Suprapubic skin (tissue), 4 donors: Measurements from ENCODE around the gene MAML2. TPM values are rescaled to one million over a fixed set of nuclear protein-coding genes. Genes with fewer than 3 reads are reported as not detected.
A peak's percentile ranks its signal among the peaks of the same experiment; 100 is the strongest.

Source experiments
- DNase-seq, 2 donors: peaks; one replicate each; pipeline ENCODE4 v3.0.0-alpha.2; 2019; ENCODE audit warnings: low spot score in 2 of 2
- H3K27ac ChIP-seq: fragments of 200-600 bp; sonication (generic); one replicate; pipeline ENCODE4 v1.5.1; 2019
- H3K27me3 ChIP-seq: fragments of 200-600 bp; sonication (generic); one replicate; pipeline ENCODE4 v1.5.1; 2019
- H3K36me3 ChIP-seq: fragments of 200-600 bp; sonication (generic); one replicate; pipeline ENCODE4 v1.5.1; 2019
- H3K4me1 ChIP-seq: fragments of 200-600 bp; sonication (generic); one replicate; pipeline ENCODE4 v1.5.1; 2019
- H3K4me3 ChIP-seq: fragments of 200-600 bp; sonication (generic); one replicate; pipeline ENCODE4 v1.5.1; 2019; ENCODE audit warnings: mild to moderate bottlenecking
- H3K9me3 ChIP-seq: fragments of 200-600 bp; sonication (generic); one replicate; pipeline ENCODE4 v1.5.1; 2019
- EP300 ChIP-seq: sonication (generic); formaldehyde crosslinking; IDR thresholded peaks from one replicate; pipeline ENCODE4 v1.6.1; 2017; ENCODE audit warnings: antibody characterized with exemption
- POLR2A ChIP-seq, 2 donors: fragments of 450-650 bp; IDR thresholded peaks; one replicate each; pipeline ENCODE4 v1.6.1; 2017; ENCODE audit warnings: antibody characterized with exemption in 2 of 2, mild to moderate bottlenecking in 2 of 2, moderate library complexity in 2 of 2
- POLR2AphosphoS5 ChIP-seq, 3 donors: sonication (generic); formaldehyde crosslinking; IDR thresholded peaks; one replicate each; pipeline ENCODE4 v1.6.1; 2017; ENCODE audit warnings: antibody characterized with exemption in 3 of 3
- whole genome bisulfite sequencing: methylation state at CpG from one replicate; pipeline ENCODE4 v1.1.5; 2018; 5-methylcytosine and 5-hydroxymethylcytosine counted together
- total RNA-seq, 4 donors: library from RNA; depleted of rRNA; stranded (reverse); fragments of >200 nt; gene quantifications; one replicate each; pipeline ENCODE4 v1.1.0, GENCODE V29; 2016
- TF ChIP-seq, protein P1 (sequence below), 2 donors: fragments of 200-600 bp in 1 of 2; fragments of 450-650 bp in 1 of 2; sonication (generic) in 1 of 2; IDR thresholded peaks; one replicate each; pipeline ENCODE4 v1.5.1; 2016 to 2019; ENCODE audit warnings: antibody characterized with exemption in 2 of 2, mild to moderate bottlenecking in 1 of 2, moderate library complexity in 1 of 2

Gene MAML2
- total RNA-seq, 4 donors from 2014 or later, result 24.9 to 44.4 (median 30.9) TPM

DNA sequence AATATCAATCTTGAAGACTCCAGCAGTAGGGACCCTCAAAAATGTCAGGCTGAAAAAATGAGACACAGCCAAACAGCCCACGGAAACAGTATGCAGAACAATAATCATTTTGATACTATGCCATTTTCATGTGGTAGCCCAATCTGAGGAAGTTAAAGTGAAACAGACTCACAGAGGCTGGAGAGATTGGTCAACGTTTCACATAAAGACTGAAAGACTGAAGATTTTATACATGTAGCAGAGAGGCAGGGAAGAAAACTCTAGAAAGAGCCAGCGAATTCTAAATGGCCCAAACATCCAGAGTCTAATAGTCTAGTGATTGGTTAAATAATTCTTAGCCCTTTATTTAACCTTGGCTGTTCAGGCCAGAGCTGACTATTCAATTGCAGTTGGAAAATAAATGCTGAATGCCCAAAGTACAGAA, 49.4 kb downstream of the MAML2 start:
- no peak for TF ChIP-seq POLR2AphosphoS5 (IDR thresholded peaks at IDR 0.05)
- TF ChIP-seq, protein P1, sequence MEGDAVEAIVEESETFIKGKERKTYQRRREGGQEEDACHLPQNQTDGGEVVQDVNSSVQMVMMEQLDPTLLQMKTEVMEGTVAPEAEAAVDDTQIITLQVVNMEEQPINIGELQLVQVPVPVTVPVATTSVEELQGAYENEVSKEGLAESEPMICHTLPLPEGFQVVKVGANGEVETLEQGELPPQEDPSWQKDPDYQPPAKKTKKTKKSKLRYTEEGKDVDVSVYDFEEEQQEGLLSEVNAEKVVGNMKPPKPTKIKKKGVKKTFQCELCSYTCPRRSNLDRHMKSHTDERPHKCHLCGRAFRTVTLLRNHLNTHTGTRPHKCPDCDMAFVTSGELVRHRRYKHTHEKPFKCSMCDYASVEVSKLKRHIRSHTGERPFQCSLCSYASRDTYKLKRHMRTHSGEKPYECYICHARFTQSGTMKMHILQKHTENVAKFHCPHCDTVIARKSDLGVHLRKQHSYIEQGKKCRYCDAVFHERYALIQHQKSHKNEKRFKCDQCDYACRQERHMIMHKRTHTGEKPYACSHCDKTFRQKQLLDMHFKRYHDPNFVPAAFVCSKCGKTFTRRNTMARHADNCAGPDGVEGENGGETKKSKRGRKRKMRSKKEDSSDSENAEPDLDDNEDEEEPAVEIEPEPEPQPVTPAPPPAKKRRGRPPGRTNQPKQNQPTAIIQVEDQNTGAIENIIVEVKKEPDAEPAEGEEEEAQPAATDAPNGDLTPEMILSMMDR (IDR thresholded peaks at IDR 0.05), result no peak
- TF ChIP-seq POLR2A (IDR thresholded peaks at IDR 0.05), result no peak
- TF ChIP-seq EP300, result no peak
- peak overlapping the region; percentile 11 for H3K27ac ChIP-seq
- DNase-seq, result no peak
- no peaks in the 10 kb centered on the region for H3K9me3 ChIP-seq
- no peaks in the 10 kb centered on the region for H3K36me3 ChIP-seq
- H3K4me1 ChIP-seq, result peaks cover 26% of the 10 kb centered on the region
- no peaks in the 10 kb centered on the region for H3K27me3 ChIP-seq
- H3K4me3 ChIP-seq, result no peak overlapping the region
- WGBS, result 13% methylated on average over 3 of the region's 3 CpGs

DNA sequence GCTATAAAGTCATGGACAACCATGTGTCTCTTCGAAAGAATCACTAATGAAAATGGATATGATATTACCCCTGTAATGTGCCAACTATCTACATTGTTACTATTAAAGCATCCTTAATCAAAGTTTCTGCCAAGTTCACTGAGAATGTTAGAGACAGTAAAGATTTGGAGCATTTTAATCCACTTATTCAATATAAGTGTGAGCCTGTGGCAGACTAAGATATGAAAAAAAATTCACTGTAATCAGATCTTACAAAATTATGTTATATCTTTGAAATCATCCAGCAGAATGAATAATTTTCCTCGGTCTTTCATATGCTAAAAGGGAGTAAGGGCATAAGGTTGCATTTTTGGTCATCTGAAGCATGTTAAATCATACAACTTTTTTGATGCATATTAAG, 49.9 kb downstream of the MAML2 start:
- H3K4me1 ChIP-seq, result peaks cover 26% of the 10 kb centered on the region
- no peaks in the 10 kb centered on the region for H3K36me3 ChIP-seq
- no peak for TF ChIP-seq POLR2AphosphoS5 (IDR thresholded peaks at IDR 0.05)
- TF ChIP-seq, protein P1 (IDR thresholded peaks at IDR 0.05), result no peak
- TF ChIP-seq POLR2A (IDR thresholded peaks at IDR 0.05), result no peak
- TF ChIP-seq EP300, result no peak
- no peaks in the 10 kb centered on the region for H3K27me3 ChIP-seq
- H3K27ac ChIP-seq, result peak overlapping the region; percentile 11
- 57% methylated on average over 2 of the region's 2 CpGs for WGBS
- no peak overlapping the region for H3K4me3 ChIP-seq
- H3K9me3 ChIP-seq, result no peaks in the 10 kb centered on the region
- no peak for DNase-seq

- TF ChIP-seq, protein P1 (IDR thresholded peaks at IDR 0.05), result no peak
- TF ChIP-seq EP300 (no peak), POLR2AphosphoS5 (IDR thresholded peaks at IDR 0.05) (no peak), POLR2A (IDR thresholded peaks at IDR 0.05) (no peak)
Measured at GRCh38 chr11:96292291-96293010, 50.5 kb downstream of the MAML2 start.

GRCh38 chr11:96290631-96291030, 52.4 kb downstream of the MAML2 start:
- Histone ChIP-seq H3K36me3 (no peaks in the 10 kb centered on the region), H3K4me3 (no peak overlapping the region), H3K4me1 (peaks cover 26% of the 10 kb centered on the region), H3K27me3 (no peaks in the 10 kb centered on the region), H3K27ac (no peak overlapping the region), H3K9me3 (no peaks in the 10 kb centered on the region)
- DNase-seq, result no peak
- TF ChIP-seq EP300, result no peak
- TF ChIP-seq, protein P1 (IDR thresholded peaks at IDR 0.05), result no peak
- no peak for TF ChIP-seq POLR2AphosphoS5 (IDR thresholded peaks at IDR 0.05)
- no peak for TF ChIP-seq POLR2A (IDR thresholded peaks at IDR 0.05)
- 98% methylated on average over 1 of the region's 1 CpG for WGBS

More at GRCh38 chr11:96292291-96293010, 50.5 kb downstream of the MAML2 start:
- Histone ChIP-seq H3K36me3 (no peaks in the 10 kb centered on the region), H3K27ac (no peak overlapping the region), H3K4me1 (peaks cover 26% of the 10 kb centered on the region), H3K27me3 (no peaks in the 10 kb centered on the region), H3K4me3 (no peak overlapping the region), H3K9me3 (no peaks in the 10 kb centered on the region)
- DNase-seq, result no peak

- 81% methylated on average over 1 of the region's 1 CpG for WGBS
- TF ChIP-seq POLR2A (IDR thresholded peaks at IDR 0.05) (no peak), POLR2AphosphoS5 (IDR thresholded peaks at IDR 0.05) (no peak), EP300 (no peak)
- TF ChIP-seq, protein P1 (IDR thresholded peaks at IDR 0.05), result no peak
- no peaks in the 10 kb centered on the region for H3K36me3 ChIP-seq
Measured at GRCh38 chr11:96290031-96290430, 53.0 kb downstream of the MAML2 start.

More at GRCh38 chr11:96290031-96290430, 53.0 kb downstream of the MAML2 start:
- Histone ChIP-seq H3K4me1 (peaks cover 23% of the 10 kb centered on the region), H3K27ac (no peak overlapping the region), H3K27me3 (no peaks in the 10 kb centered on the region), H3K9me3 (no peaks in the 10 kb centered on the region), H3K4me3 (no peak overlapping the region)
- no peak for DNase-seq
